Endodermal cell (in vitro differentiated cells): ENCODE measurements around the gene BAZ1B. TPM values are rescaled to one million over a fixed set of nuclear protein-coding genes. Genes with fewer than 3 reads are reported as not detected.

Experiments used
- DNase-seq: peaks from one replicate; pipeline ENCODE4 v3.0.0-alpha.2; 2017
- H3K27ac ChIP-seq: 2 replicates; pipeline ENCODE4 v1.5.1; 2013; ENCODE audit warnings: mild to moderate bottlenecking, low read depth, low read length, moderate library complexity
- H3K27me3 ChIP-seq: 2 replicates; pipeline ENCODE4 v1.6.1; 2013; ENCODE audit warnings: mild to moderate bottlenecking, low read length, moderate library complexity; ENCODE audit not compliant: insufficient read depth, control insufficient read depth, poor library complexity, severe bottlenecking
- H3K36me3 ChIP-seq: 2 replicates; pipeline ENCODE4 v1.7.0; 2013; ENCODE audit warnings: mild to moderate bottlenecking, low read length, moderate library complexity; ENCODE audit not compliant: control insufficient read depth, insufficient read depth
- H3K4me1 ChIP-seq: one replicate; pipeline ENCODE4 v1.7.0; 2013; ENCODE audit warnings: low read length; ENCODE audit not compliant: control insufficient read depth, insufficient read depth
- H3K4me3 ChIP-seq: 2 replicates; pipeline ENCODE4 v1.5.1; 2013; ENCODE audit warnings: mild to moderate bottlenecking, low read length, moderate library complexity
- H3K9ac ChIP-seq: 2 replicates; pipeline ENCODE4 v1.6.1; 2013; ENCODE audit warnings: mild to moderate bottlenecking, low read length, moderate library complexity; ENCODE audit not compliant: poor library complexity, severe bottlenecking; ENCODE audit errors: extremely low read depth
- H3K9me3 ChIP-seq: 2 replicates; pipeline ENCODE4 v1.6.1; 2013; ENCODE audit warnings: mild to moderate bottlenecking, low read length, moderate library complexity; ENCODE audit not compliant: control insufficient read depth
- H3K27ac Mint-ChIP-seq: 2 replicates; pipeline ENCODE4 v1.8.0; 2020; ENCODE audit warnings: mixed read lengths
- H3K27me3 Mint-ChIP-seq: 2 replicates; pipeline ENCODE4 v1.8.0; 2021; ENCODE audit warnings: mild to moderate bottlenecking, mixed read lengths; ENCODE audit not compliant: insufficient read depth
- H3K36me3 Mint-ChIP-seq: 2 replicates; pipeline ENCODE4 v1.8.0; 2020; ENCODE audit warnings: low read depth, mixed read lengths
- H3K4me1 Mint-ChIP-seq: 2 replicates; pipeline ENCODE4 v1.8.0; 2020; ENCODE audit warnings: mixed read lengths
- H3K4me3 Mint-ChIP-seq: 2 replicates; pipeline ENCODE4 v1.8.0; 2020; ENCODE audit warnings: mild to moderate bottlenecking, moderate library complexity, mixed read lengths
- H3K9me3 Mint-ChIP-seq: 2 replicates; pipeline ENCODE4 v1.8.0; 2020; ENCODE audit warnings: mild to moderate bottlenecking, mixed read lengths
- WGBS, 2 experiments: methylation state at CpG; one replicate each; pipeline versions ENCODE4 v1.1.5 to v1.1.7; 2013; ENCODE audit warnings: missing lambda C conversion rate in 2 of 2, mixed read lengths in 1 of 2; ENCODE audit not compliant: insufficient coverage in 1 of 2, insufficient read length in 1 of 2; 5-methylcytosine and 5-hydroxymethylcytosine counted together
- total RNA-seq, 2 donors: library from RNA; stranded (reverse); fragmentation: NEBNext Ultra II Directional in 1 of 2; extraction: Animal tissue kit (Norgen Biotek cat#: 25700) in 1 of 2; gene quantifications; 2 replicates in 1 of 2; 3 replicates in 1 of 2; pipeline ENCODE4 v1.2.1, GENCODE V29; 2021
- TF ChIP-seq, protein P1 (sequence below): fragments of 200-600 bp; sonication (generic); conservative IDR thresholded peaks from 2 replicates; pipeline ENCODE4 v1.5.0; 2021; ENCODE audit warnings: antibody characterized with exemption, mild to moderate bottlenecking

Gene BAZ1B
- total RNA-seq, 2 donors from 2014 or later, result 66.4 to 72.1 TPM

DNA sequence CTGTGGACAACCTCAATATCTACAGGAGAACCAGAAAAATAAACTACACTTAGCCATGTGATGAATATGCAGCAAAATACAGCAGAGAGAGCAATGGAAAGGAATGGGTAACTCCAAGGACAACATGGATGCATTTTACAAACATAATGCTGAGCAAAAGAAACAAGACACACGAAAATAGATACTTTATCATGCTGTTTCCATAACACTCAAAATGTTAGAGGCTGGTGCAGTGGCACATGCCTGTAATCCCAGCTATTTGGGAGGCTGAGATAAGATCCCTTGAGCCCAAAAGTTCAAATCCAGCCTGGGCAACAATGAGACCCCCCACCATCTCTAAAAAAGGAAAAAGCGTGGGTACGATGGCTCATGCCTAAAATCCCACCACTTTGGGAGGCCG, 27.1 kb upstream of the BAZ1B start:
- Mint-ChIP-seq H3K9me3 (no peaks in the 10 kb centered on the region), H3K36me3 (peaks cover 55% of the 10 kb centered on the region), H3K4me3 (no peak overlapping the region), H3K27ac (no peak overlapping the region), H3K4me1 (peaks cover 2% of the 10 kb centered on the region), H3K27me3 (no peaks in the 10 kb centered on the region)
- 80 to 92% methylated on average over 1 to 4 of the region's 4 CpGs for WGBS, 2 experiments
- Histone ChIP-seq H3K36me3 (peaks cover 64% of the 10 kb centered on the region), H3K4me1 (no peaks in the 10 kb centered on the region), H3K9ac (no peak overlapping the region), H3K4me3 (no peak overlapping the region), H3K9me3 (no peaks in the 10 kb centered on the region), H3K27ac (no peak overlapping the region), H3K27me3 (no peaks in the 10 kb centered on the region)
- DNase-seq, result no peak
- TF ChIP-seq, protein P1, sequence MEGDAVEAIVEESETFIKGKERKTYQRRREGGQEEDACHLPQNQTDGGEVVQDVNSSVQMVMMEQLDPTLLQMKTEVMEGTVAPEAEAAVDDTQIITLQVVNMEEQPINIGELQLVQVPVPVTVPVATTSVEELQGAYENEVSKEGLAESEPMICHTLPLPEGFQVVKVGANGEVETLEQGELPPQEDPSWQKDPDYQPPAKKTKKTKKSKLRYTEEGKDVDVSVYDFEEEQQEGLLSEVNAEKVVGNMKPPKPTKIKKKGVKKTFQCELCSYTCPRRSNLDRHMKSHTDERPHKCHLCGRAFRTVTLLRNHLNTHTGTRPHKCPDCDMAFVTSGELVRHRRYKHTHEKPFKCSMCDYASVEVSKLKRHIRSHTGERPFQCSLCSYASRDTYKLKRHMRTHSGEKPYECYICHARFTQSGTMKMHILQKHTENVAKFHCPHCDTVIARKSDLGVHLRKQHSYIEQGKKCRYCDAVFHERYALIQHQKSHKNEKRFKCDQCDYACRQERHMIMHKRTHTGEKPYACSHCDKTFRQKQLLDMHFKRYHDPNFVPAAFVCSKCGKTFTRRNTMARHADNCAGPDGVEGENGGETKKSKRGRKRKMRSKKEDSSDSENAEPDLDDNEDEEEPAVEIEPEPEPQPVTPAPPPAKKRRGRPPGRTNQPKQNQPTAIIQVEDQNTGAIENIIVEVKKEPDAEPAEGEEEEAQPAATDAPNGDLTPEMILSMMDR, result no peak

- Mint-ChIP-seq H3K27me3 (no peaks in the 10 kb centered on the region), H3K4me1 (no peaks in the 10 kb centered on the region), H3K4me3 (no peak overlapping the region), H3K36me3 (peaks cover 63% of the 10 kb centered on the region), H3K9me3 (no peaks in the 10 kb centered on the region), H3K27ac (no peak overlapping the region)
- no peaks in the 10 kb centered on the region for H3K27me3 ChIP-seq
- H3K9me3 ChIP-seq, result no peaks in the 10 kb centered on the region
- TF ChIP-seq, protein P1, result no peak
- no peak for DNase-seq
- H3K4me1 ChIP-seq, result no peaks in the 10 kb centered on the region
- no peak overlapping the region for H3K9ac ChIP-seq
- WGBS, 2 experiments, result 93 to 96% methylated on average over 9 of the region's 9 CpGs
- peaks cover 70% of the 10 kb centered on the region for H3K36me3 ChIP-seq
- H3K4me3 ChIP-seq, result no peak overlapping the region
- no peak overlapping the region for H3K27ac ChIP-seq
Observed at GRCh38 chr7:73547841-73548240, 25.7 kb upstream of the BAZ1B start.

- Mint-ChIP-seq H3K27me3 (no peaks in the 10 kb centered on the region), H3K36me3 (peaks cover 61% of the 10 kb centered on the region), H3K9me3 (no peaks in the 10 kb centered on the region), H3K4me3 (no peak overlapping the region), H3K27ac (no peak overlapping the region), H3K4me1 (no peaks in the 10 kb centered on the region)
- Histone ChIP-seq H3K27me3 (no peaks in the 10 kb centered on the region), H3K9me3 (no peaks in the 10 kb centered on the region), H3K27ac (no peak overlapping the region), H3K4me1 (no peaks in the 10 kb centered on the region), H3K9ac (no peak overlapping the region), H3K4me3 (no peak overlapping the region), H3K36me3 (peaks cover 65% of the 10 kb centered on the region)
- 83 to 97% methylated on average over 1 to 2 of the region's 2 CpGs for WGBS, 2 experiments
- DNase-seq, result no peak
- TF ChIP-seq, protein P1, result no peak
Observed at GRCh38 chr7:73544678-73545077, 22.6 kb upstream of the BAZ1B start.
